Neural crest cell (in vitro differentiated cells): ENCODE data around the gene BPIFB6. TPM values are rescaled to one million over a fixed set of nuclear protein-coding genes. Genes with fewer than 3 reads are reported as not detected.

Experiments used
- DNase-seq: peaks from one replicate; pipeline ENCODE4 v3.0.0; 2021; ENCODE audit warnings: low read depth, mixed read lengths, low spot score
- H3K27ac Mint-ChIP-seq: one replicate; pipeline ENCODE4 v1.8.0; 2021; ENCODE audit warnings: mild to moderate bottlenecking, mixed read lengths; ENCODE audit not compliant: unreplicated experiment
- H3K27me3 Mint-ChIP-seq: 2 replicates; pipeline ENCODE4 v1.8.0; 2021; ENCODE audit warnings: low read depth, mild to moderate bottlenecking, mixed read lengths
- H3K36me3 Mint-ChIP-seq: 2 replicates; pipeline ENCODE4 v1.8.0; 2021; ENCODE audit warnings: low read depth, mild to moderate bottlenecking, mixed read lengths
- H3K4me1 Mint-ChIP-seq: 2 replicates; pipeline ENCODE4 v1.8.0; 2021; ENCODE audit warnings: mixed read lengths
- H3K4me3 Mint-ChIP-seq: one replicate; pipeline ENCODE4 v1.8.0; 2021; ENCODE audit warnings: mild to moderate bottlenecking, mixed read lengths
- H3K9me3 Mint-ChIP-seq: 2 replicates; pipeline ENCODE4 v1.8.0; 2021; ENCODE audit warnings: mixed read lengths
- total RNA-seq: library from RNA; stranded (reverse); gene quantifications from 2 replicates; pipeline ENCODE4 v1.2.1, GENCODE V29; 2021
- TF ChIP-seq, protein P1 (sequence below): fragments of 200-600 bp; sonication (generic); conservative IDR thresholded peaks from 2 replicates; pipeline ENCODE4 v1.5.0; 2021; ENCODE audit warnings: antibody characterized with exemption, mild to moderate bottlenecking

BPIFB6 gene
- total RNA-seq, 1 donor from 2014 or later = not detected

- H3K9me3 Mint-ChIP-seq = no peaks in the 10 kb centered on the region
- TF ChIP-seq, protein P1, sequence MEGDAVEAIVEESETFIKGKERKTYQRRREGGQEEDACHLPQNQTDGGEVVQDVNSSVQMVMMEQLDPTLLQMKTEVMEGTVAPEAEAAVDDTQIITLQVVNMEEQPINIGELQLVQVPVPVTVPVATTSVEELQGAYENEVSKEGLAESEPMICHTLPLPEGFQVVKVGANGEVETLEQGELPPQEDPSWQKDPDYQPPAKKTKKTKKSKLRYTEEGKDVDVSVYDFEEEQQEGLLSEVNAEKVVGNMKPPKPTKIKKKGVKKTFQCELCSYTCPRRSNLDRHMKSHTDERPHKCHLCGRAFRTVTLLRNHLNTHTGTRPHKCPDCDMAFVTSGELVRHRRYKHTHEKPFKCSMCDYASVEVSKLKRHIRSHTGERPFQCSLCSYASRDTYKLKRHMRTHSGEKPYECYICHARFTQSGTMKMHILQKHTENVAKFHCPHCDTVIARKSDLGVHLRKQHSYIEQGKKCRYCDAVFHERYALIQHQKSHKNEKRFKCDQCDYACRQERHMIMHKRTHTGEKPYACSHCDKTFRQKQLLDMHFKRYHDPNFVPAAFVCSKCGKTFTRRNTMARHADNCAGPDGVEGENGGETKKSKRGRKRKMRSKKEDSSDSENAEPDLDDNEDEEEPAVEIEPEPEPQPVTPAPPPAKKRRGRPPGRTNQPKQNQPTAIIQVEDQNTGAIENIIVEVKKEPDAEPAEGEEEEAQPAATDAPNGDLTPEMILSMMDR = no peak
- no peak for DNase-seq
- H3K27me3 Mint-ChIP-seq = peaks cover 3% of the 10 kb centered on the region
- no peak overlapping the region for H3K27ac Mint-ChIP-seq
- H3K4me3 Mint-ChIP-seq = no peak overlapping the region
- no peaks in the 10 kb centered on the region for H3K36me3 Mint-ChIP-seq
- no peaks in the 10 kb centered on the region for H3K4me1 Mint-ChIP-seq
Observed at GRCh38 chr20:33024609-33025317, 6.7 kb upstream of the BPIFB6 start.

- no peak overlapping the region for H3K27ac Mint-ChIP-seq
- no peaks in the 10 kb centered on the region for H3K4me1 Mint-ChIP-seq
- H3K9me3 Mint-ChIP-seq = no peaks in the 10 kb centered on the region
- H3K36me3 Mint-ChIP-seq = no peaks in the 10 kb centered on the region
- no peak for DNase-seq
- H3K27me3 Mint-ChIP-seq = peaks cover 3% of the 10 kb centered on the region
- H3K4me3 Mint-ChIP-seq = no peak overlapping the region
- TF ChIP-seq, protein P1 = no peak
Observed at GRCh38 chr20:33025318-33025876, 6.1 kb upstream of the BPIFB6 start.

DNA sequence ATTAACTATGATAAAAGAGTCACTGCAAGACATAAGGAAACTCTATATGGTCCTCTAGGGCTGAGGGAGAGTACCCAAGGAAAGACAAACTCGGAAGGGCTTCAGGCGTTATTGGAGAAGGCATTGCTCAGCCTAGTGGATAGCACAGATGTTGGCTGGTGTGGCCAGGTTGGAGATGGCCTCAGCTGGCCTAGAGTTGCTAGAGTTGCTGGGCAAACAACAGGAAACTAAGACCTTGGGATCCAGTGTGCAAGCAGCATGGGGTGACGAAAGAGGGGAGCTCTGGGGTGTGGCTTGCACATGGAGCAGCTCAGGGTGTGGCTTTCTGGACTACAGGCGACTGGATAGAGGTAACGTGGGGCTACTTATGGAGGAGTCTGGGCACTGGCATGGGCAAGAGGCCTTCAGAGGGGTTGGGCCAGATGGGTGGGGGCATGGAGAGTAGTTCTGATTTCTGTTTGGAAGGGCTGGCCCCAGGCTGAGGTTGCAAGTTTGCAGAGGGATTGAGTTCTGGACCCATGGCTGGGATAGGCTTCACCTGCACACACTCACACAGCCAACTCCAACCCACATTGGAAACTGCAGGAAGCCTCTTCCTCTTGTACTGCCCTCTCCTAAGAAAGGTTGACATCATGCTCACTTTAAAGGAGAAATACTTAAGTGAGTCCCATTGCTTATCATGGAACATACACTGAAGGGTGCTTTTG lies 5.2 kb upstream of the BPIFB6 start:
- peaks cover 3% of the 10 kb centered on the region for H3K27me3 Mint-ChIP-seq
- TF ChIP-seq, protein P1 = no peak
- DNase-seq = no peak
- no peaks in the 10 kb centered on the region for H3K9me3 Mint-ChIP-seq
- H3K4me1 Mint-ChIP-seq = no peaks in the 10 kb centered on the region
- no peak overlapping the region for H3K4me3 Mint-ChIP-seq
- H3K36me3 Mint-ChIP-seq = no peaks in the 10 kb centered on the region
- no peak overlapping the region for H3K27ac Mint-ChIP-seq

DNA sequence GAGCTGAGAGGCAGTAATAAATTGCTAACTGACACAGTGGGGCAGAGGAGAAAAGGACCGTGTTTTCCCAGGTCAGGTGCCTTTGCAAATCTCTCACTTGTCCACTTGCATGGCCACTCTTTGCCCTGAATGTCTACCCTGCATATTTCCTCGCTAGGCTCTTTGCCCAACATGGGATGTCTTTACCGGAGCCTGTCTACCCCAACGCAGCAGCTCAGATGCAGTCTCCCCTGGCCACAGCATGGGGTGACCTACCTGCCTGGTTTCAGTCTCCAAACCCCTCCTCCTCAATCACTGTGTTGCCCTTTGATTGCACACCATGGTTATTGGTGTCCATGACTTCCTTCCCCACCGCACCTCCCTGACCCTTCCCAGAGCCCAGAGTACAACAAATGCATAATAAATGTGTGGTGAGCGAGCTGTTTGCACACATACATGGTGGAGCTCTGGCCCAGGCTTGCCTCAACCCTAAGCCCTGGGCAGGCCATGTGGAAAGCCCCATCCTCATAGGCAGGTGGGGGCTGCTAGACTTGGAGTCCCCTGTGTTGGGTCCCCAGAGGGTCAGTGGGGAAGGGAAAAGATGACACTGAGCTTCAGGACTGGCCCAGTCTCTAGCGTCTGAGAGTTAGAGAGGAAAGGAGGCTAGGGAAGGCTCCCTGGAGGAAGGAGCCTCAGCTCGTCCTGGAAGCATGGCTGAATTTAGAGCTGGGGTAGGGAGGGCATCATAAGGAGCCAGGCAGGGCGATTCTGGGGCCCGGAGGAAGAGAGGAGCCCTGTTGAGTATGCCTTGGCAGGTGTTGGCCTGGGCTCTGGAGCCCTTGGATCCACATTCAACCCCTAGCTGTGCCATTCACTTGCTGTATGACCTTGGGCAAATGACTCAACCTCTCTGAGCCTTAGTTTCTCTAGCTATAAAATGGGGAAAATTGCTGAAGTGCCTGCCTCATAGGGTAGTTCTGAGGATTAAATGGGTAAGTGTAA lies 4.4 kb upstream of the BPIFB6 start:
- no peaks in the 10 kb centered on the region for H3K4me1 Mint-ChIP-seq
- no peaks in the 10 kb centered on the region for H3K9me3 Mint-ChIP-seq
- no peak overlapping the region for H3K4me3 Mint-ChIP-seq
- H3K27me3 Mint-ChIP-seq = peaks cover 3% of the 10 kb centered on the region
- no peaks in the 10 kb centered on the region for H3K36me3 Mint-ChIP-seq
- no peak overlapping the region for H3K27ac Mint-ChIP-seq
- DNase-seq = no peak
- TF ChIP-seq, protein P1 = no peak
